Mucosa of rectum (tissue), 2 donors: Measurements from ENCODE around the gene CDKAL1.

ENCODE experiments used
- H3K27ac ChIP-seq, 2 donors: one replicate each; pipeline ENCODE4 v1.7.0; 2013; ENCODE audit warnings: inconsistent platforms in 2 of 2, low read depth in 2 of 2, low read length in 2 of 2
- H3K27me3 ChIP-seq, 2 donors: one replicate each; pipeline ENCODE4 v1.7.0; 2013; ENCODE audit warnings: low read length in 2 of 2; ENCODE audit not compliant: control insufficient read depth in 2 of 2, insufficient read depth in 2 of 2
- H3K36me3 ChIP-seq, 2 donors: one replicate each; pipeline ENCODE4 v1.7.0; 2013; ENCODE audit warnings: low read length in 2 of 2; ENCODE audit not compliant: control insufficient read depth in 2 of 2, insufficient read depth in 2 of 2
- H3K4me1 ChIP-seq, 2 donors: one replicate each; pipeline ENCODE4 v1.7.0; 2013; ENCODE audit warnings: low read length in 2 of 2, mild to moderate bottlenecking in 1 of 2; ENCODE audit not compliant: control insufficient read depth in 2 of 2, insufficient read depth in 2 of 2
- H3K4me3 ChIP-seq, 2 donors: one replicate each; pipeline ENCODE4 v1.7.0; 2013; ENCODE audit warnings: low read length in 2 of 2
- H3K9ac ChIP-seq, 2 donors: one replicate each; pipeline ENCODE4 v1.7.0; 2013; ENCODE audit warnings: low read length in 2 of 2, low read depth in 1 of 2, mild to moderate bottlenecking in 1 of 2
- H3K9me3 ChIP-seq, 2 donors: one replicate each; pipeline ENCODE4 v1.7.0; 2013; ENCODE audit warnings: low read length in 2 of 2; ENCODE audit not compliant: control insufficient read depth in 2 of 2
- donor health status: healthy.
- donor health status: Normal muscosa, but diverticular disease.

CDKAL1 gene

DNA sequence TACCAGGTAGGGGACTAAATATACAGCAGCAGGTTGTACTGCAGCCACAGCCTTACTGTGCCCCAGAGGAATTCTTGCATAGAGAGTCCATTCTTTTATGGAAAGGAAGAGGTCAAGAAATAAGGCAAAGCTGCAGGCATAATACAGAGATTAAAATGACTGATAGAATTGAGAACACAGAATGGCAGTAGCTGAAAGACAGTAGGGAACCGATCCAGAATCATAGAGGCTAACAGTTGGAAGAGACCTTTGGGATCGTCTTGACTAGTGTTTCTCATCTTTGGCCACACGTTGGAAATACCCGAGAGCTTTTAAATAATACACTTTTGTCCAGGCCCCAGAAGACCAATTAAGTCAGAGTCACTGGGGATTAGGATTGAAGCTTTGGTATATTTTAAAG, 566.7 kb downstream of the CDKAL1 start:
- H3K27ac ChIP-seq, result no peak overlapping the region
- no peaks in the 10 kb centered on the region for H3K36me3 ChIP-seq
- H3K27me3 ChIP-seq, result no peaks in the 10 kb centered on the region
- H3K9ac ChIP-seq, result no peak overlapping the region
- H3K4me1 ChIP-seq, result peaks cover 0 to 2% of the 10 kb centered on the region in 2 donors
- no peaks in the 10 kb centered on the region for H3K9me3 ChIP-seq
- no peak overlapping the region for H3K4me3 ChIP-seq

DNA sequence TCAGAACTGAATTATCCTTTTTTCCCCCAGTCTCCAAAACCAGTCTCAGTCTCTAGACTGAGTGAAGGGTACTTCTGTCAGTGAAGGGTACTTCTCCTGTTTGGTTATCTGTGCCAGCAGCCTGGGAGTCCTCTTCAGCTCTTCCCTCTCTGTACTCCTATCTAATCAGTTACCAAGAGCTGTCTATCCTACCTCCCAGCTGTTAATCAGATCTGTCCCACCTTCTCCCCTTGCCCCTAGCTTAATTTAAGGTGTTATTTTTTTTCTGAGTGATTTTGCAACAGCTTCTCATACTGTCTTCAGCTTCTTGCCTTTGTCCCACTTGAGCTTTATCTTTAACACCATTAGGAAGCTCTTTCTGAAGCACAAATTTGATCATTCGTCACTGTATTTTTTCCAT, 567.4 kb downstream of the CDKAL1 start:
- H3K9ac ChIP-seq, result no peak overlapping the region
- H3K27ac ChIP-seq, result no peak overlapping the region
- no peaks in the 10 kb centered on the region for H3K36me3 ChIP-seq

DNA sequence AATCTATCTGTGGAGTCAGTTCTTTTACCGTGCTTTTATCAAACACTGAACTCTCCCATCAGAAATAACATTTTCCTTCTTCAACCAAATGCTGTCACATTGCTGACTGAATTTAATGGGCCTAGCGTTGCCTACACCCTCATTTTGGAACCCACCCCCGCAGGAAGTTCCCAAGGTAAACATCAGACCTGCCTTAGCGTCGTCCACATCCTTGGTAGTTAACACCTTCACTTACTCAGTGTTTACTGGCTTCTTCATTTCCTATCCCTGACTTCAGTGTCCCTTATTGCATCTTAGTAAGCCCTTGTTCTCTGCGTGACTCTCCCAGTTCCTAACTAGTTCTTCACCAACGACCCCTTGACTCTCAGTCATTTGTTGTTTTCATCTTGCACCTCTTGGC, 567.9 kb downstream of the CDKAL1 start:
- no peaks in the 10 kb centered on the region for H3K36me3 ChIP-seq
- no peak overlapping the region for H3K27ac ChIP-seq
- peaks cover 0 to 2% of the 10 kb centered on the region in 2 donors for H3K4me1 ChIP-seq
- H3K9me3 ChIP-seq, result no peaks in the 10 kb centered on the region
- H3K4me3 ChIP-seq, result no peak overlapping the region
- H3K27me3 ChIP-seq, result no peaks in the 10 kb centered on the region
- no peak overlapping the region for H3K9ac ChIP-seq

More for the DNA sequence above, 567.4 kb downstream of the CDKAL1 start:
- H3K4me3 ChIP-seq, result no peak overlapping the region
- peaks cover 0 to 2% of the 10 kb centered on the region in 2 donors for H3K4me1 ChIP-seq
- no peaks in the 10 kb centered on the region for H3K27me3 ChIP-seq
- H3K9me3 ChIP-seq, result no peaks in the 10 kb centered on the region

DNA sequence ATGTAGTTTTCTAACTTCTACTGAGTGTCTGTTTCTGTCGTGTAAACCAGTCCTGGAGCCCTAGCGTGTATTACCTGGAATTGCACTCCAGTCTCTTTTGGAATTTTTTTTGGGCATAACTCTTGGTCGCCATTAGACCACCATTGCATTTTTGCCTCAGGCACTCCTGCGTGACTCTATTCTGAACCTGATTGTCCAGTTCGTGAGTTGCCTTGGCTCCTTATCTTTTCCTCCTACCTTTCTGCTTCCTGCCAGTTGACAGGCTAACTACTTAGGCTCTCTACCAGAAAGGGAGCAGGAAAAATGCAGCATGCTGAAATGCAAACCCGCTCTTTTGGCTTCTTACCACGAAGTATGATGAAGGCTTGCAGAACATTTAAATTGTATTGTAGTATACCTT, 568.4 kb downstream of the CDKAL1 start:
- H3K9ac ChIP-seq, result no peak overlapping the region
- H3K27ac ChIP-seq, result no peak overlapping the region
- H3K27me3 ChIP-seq, result no peaks in the 10 kb centered on the region
- no peaks in the 10 kb centered on the region for H3K36me3 ChIP-seq
- H3K4me3 ChIP-seq, result no peak overlapping the region
- H3K4me1 ChIP-seq, result peaks cover 0 to 2% of the 10 kb centered on the region in 2 donors
- no peaks in the 10 kb centered on the region for H3K9me3 ChIP-seq

DNA sequence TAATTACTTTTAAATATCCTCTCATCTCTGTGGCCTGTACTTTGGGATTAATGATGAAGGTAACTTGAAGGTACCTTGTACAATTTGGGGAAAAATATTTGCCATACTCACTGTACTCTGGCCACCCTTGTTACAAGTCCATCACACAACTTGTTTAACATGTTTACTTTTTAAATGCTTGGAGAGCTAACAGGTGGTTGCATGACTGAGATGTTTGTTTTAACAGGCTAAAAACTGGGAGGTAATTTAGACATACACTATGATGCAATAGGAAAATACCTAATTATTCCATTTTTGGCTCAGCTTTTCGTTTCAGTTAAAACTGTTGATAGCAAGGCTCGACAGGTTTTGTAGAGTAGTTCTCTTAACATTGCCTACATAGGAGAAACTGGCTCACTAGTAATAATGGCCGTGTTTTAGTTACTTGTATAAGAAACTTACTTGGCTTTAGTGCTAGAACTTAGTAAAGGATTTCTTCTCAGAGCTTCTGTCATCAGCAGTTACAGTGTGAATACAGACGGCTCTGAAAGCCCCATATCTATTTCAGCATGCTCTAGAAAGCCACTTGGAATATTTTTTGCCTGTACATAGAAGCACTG, 569.5 kb downstream of the CDKAL1 start:
- H3K27ac ChIP-seq, result no peak overlapping the region
- no peaks in the 10 kb centered on the region for H3K9me3 ChIP-seq

DNA sequence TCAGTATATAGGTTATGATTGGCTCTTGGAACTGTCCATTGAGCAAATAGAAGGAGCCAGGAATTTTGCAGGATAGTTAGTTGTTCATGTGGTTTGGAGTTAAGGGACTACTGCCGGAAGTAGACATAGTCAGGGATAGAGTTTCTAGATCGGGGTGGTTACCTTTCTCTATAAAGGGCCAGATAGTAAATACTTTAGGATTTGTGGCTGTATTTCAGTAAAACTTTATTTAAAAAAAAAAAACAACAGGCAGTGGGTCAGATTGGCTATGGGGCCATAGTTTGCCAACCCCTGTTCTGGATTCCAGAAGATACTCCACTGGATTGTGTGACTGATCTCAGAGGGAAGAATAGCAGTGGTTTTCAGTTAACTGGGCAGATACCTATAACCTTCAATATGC, 570.0 kb downstream of the CDKAL1 start:
- no peaks in the 10 kb centered on the region for H3K36me3 ChIP-seq
- no peaks in the 10 kb centered on the region for H3K27me3 ChIP-seq
- H3K4me3 ChIP-seq, result no peak overlapping the region
- no peak overlapping the region for H3K9ac ChIP-seq
- H3K4me1 ChIP-seq, result peaks cover 0 to 2% of the 10 kb centered on the region in 2 donors
- no peak overlapping the region for H3K27ac ChIP-seq
- H3K9me3 ChIP-seq, result no peaks in the 10 kb centered on the region

More for the DNA sequence above, 569.5 kb downstream of the CDKAL1 start:
- peaks cover 0 to 2% of the 10 kb centered on the region in 2 donors for H3K4me1 ChIP-seq
- no peak overlapping the region for H3K4me3 ChIP-seq
- H3K36me3 ChIP-seq, result no peaks in the 10 kb centered on the region
- no peak overlapping the region for H3K9ac ChIP-seq
- H3K27me3 ChIP-seq, result no peaks in the 10 kb centered on the region

DNA sequence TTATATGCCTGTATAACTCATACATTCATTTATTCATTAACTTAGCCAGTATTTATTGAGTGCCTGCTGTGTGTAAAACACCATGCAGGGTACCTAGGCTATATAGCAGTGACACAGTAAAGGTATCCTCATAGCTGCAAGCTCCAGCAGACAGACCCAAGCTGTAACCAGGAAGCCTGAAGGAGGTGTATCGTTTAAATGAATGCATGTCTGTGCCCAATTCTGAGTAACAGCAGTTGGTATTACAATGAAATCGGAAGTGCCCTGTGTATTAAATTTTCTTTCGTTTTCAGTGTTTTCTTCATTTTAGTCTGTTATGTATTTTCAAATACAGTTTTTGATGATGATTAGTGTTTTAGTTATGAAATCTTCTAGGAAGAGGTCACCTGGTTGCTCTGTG, 573.5 kb downstream of the CDKAL1 start:
- Histone ChIP-seq H3K36me3 (no peaks in the 10 kb centered on the region), H3K4me3 (no peak overlapping the region), H3K27me3 (no peaks in the 10 kb centered on the region), H3K27ac (no peak overlapping the region), H3K4me1 (no peaks in the 10 kb centered on the region), H3K9me3 (no peaks in the 10 kb centered on the region), H3K9ac (no peak overlapping the region)

DNA sequence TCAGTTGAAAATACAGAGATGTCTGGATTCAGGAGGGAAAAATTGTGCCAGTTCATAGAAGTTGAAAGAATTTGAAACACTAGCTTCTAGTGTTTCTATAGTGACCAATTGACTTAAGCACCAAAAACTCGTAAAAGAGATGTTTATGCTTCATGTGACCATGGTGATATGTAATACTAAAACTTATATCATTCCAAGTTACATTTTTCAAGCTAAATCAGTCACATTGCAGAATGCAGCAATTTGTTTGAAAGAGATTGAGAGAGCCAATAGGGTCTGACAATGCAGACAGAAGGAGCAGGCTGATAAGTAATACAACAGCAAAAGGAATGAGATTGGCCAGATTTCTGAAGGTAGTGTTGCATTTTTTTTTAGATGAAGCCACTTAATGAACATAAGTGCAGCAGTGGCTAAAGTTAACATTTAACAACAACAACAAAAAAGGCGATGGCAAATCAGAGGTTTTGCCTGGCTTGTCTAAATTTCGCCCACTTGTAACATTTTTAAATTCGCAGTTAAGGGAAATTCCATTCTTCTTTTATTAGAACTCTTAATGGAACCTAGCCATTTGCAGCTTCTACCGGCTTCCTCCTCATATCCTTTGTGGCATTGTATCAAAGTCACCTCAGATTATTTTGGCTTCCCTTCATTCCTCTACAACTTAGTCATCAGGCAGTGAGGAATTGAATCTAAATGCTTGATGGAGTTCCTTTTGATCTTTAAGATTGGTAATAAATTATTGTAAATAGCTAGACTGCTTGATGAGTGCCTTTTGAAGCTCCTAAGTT, 575.3 kb downstream of the CDKAL1 start:
- no peak overlapping the region for H3K27ac ChIP-seq
- no peaks in the 10 kb centered on the region for H3K4me1 ChIP-seq
- no peaks in the 10 kb centered on the region for H3K27me3 ChIP-seq
- no peak overlapping the region for H3K9ac ChIP-seq
- no peaks in the 10 kb centered on the region for H3K36me3 ChIP-seq
- no peak overlapping the region for H3K4me3 ChIP-seq
- H3K9me3 ChIP-seq, result no peaks in the 10 kb centered on the region

DNA sequence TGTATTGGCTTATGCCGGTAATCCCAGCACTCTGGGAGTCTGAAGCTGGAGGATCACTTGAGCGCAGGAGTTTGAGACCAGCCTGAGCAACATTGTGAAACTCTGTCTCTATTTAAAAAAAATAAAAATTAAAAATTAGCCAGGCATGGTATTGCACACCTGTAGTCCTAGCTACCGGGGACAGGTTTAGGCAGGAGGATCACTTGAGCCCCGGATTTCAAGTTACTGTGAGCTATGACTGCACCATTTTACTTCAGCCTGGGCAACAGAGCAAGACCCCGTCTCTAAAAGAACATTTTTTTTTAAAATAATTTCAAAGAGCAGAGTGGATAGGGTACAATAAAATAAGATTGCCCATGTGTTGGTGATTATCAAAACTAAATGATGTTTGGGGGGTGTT, 576.4 kb downstream of the CDKAL1 start:
- no peak overlapping the region for H3K4me3 ChIP-seq
- H3K9me3 ChIP-seq, result no peaks in the 10 kb centered on the region
- no peaks in the 10 kb centered on the region for H3K36me3 ChIP-seq
- H3K4me1 ChIP-seq, result no peaks in the 10 kb centered on the region
- no peak overlapping the region for H3K27ac ChIP-seq
- no peak overlapping the region for H3K9ac ChIP-seq
- no peaks in the 10 kb centered on the region for H3K27me3 ChIP-seq

DNA sequence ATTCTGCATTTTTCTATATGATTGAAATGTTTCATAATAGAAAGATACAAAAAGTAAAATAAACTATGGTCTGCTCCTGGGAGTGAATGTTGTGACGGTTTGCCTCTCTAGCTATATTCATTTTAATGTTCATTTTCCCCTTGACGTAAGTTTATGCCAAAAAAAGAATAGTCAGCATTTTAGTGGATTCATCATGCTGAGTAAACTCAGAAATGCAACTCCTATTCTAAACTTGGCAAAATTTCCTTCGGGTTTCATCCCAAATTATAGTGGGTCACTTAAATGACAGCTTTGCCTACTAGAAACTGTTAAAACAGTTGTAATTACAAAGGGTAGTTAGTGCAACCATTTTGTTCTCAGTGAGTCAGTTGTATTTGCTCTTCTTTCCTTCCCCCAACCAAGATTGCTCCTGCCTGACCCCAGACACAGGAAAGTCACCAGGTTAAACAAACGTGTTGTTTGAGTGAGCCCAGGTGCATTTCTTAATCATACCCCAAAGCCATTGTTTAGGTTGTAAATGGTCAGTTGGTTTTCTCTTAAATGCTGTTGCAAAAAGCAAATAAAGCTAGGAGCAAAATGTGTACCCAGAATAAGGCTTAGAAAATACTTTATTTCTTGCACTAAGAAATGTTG, 577.0 kb downstream of the CDKAL1 start:
- Histone ChIP-seq H3K4me1 (no peaks in the 10 kb centered on the region), H3K9me3 (no peaks in the 10 kb centered on the region), H3K9ac (no peak overlapping the region), H3K27ac (no peak overlapping the region), H3K36me3 (no peaks in the 10 kb centered on the region), H3K4me3 (no peak overlapping the region), H3K27me3 (no peaks in the 10 kb centered on the region)
